HFF-Myc (cell line): ENCODE data around the gene GRIN1.

Source experiments
- DNase-seq: peaks from one replicate; pipeline ENCODE4 v3.0.0-alpha.2; 2011; ENCODE audit warnings: low read depth; ENCODE audit errors: extremely low read depth
- H3K4me3 ChIP-seq: replicated peaks from 2 replicates; pipeline ENCODE4 v1.5.1; 2011; ENCODE audit warnings: low read depth, mild to moderate bottlenecking, control low read depth, low read length
- TF ChIP-seq, protein P1 (sequence below): IDR thresholded peaks from 2 replicates; pipeline ENCODE4 v1.5.1; 2012; ENCODE audit warnings: mild to moderate bottlenecking, low read depth, low read length, control low read depth; ENCODE audit errors: missing control alignments

Gene GRIN1

DNA sequence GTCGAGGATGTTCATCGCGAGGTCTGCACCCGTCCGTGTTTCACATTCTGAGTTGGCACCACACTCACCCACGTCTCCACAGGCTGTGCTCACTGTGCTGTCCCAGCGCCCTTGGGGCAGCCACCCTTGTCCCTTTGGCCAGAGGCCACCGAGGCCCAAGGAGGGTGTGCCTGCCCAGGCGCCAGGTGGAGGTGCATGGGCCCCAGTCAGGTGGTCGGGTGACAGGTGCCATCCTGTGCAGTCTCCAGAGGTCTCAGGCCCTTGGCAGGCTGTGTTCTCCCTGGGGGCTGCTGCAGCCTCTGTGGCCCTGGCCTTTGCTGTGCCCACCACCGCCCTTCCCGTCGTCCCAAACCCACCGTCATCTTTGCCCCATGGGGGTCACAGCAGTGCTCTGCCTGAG is 39.7 kb upstream of the GRIN1 start:
- no peak for DNase-seq
- H3K4me3 ChIP-seq: no peak overlapping the region
- TF ChIP-seq, protein P1, sequence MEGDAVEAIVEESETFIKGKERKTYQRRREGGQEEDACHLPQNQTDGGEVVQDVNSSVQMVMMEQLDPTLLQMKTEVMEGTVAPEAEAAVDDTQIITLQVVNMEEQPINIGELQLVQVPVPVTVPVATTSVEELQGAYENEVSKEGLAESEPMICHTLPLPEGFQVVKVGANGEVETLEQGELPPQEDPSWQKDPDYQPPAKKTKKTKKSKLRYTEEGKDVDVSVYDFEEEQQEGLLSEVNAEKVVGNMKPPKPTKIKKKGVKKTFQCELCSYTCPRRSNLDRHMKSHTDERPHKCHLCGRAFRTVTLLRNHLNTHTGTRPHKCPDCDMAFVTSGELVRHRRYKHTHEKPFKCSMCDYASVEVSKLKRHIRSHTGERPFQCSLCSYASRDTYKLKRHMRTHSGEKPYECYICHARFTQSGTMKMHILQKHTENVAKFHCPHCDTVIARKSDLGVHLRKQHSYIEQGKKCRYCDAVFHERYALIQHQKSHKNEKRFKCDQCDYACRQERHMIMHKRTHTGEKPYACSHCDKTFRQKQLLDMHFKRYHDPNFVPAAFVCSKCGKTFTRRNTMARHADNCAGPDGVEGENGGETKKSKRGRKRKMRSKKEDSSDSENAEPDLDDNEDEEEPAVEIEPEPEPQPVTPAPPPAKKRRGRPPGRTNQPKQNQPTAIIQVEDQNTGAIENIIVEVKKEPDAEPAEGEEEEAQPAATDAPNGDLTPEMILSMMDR: no peak

DNA sequence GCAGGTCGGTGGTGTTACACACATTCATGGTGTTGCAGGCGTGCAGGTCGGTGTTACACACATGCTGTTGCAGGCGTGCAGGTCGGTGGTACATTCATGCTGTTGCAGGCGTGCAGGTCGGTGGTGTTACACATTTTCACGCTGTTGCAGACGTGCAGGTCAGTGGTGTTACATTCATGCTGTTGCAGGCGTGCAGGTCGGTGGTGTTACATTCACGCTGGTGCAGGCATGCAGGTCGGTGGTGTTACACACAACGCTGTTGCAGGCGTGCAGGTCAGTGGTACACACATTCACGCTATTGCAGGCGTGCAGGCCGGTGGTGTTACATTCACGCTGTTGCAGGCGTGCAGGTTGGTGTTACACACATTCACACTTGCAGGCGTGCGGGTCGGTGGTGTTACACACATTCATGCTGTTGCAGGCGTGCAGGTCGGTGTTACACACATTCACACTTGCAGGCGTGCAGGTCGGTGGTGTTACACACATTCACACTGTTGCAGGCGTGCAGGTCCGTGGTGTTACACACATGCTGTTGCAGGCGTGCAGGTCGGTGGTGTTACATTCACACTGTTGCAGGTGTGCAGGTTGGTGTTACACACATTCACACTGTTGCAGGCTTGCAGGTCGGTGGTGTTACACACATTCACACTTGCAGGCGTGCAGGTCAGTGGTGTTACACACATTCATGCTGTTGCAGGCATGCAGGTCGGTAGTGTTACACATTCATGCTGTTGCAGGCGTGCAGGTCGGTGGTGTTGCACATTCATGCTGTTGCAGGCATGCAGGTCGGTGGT is 35.6 kb upstream of the GRIN1 start:
- H3K4me3 ChIP-seq: no peak overlapping the region
- TF ChIP-seq, protein P1: no peak
- DNase-seq: no peak

DNA sequence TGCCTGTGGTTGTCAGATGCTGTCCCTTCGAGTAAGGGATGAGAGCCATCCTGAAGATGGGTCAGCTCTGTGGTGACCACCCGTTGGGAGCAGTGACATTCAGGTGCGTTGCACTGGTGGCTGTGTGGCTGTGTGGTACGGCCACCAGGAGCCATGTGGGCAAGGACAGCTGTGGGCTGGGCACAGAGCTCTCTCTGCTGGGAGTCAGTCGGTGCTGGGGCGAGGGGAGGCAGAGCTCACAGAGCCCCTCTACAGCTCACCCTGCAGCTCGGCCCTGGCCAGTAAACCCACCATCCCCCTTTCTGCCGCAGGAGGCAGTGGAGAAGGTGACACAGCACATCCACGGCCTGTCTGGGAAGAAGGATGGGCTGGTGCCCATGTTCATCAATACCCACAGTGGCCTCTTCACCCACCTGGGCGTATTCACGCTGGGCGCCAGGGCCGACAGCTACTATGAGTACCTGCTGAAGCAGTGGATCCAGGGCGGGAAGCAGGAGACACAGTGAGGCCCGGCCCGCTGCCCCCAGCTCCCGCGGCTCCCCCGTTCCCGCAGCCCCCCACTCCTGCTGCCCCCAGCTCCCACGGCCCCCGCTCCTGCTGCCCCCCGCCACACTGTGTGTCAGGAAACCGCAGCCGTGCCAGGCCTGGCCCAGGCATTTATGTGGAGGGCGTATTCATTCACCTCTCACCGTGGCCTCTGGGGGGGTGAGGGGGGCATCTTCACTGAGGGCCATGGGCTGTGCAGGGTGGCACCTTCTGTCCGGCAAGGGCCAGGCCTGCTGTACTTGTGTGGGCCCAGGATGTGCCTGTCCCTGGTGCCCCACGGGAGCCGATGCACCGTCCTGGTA is 32.9 kb upstream of the GRIN1 start:
- H3K4me3 ChIP-seq: no peak overlapping the region
- TF ChIP-seq, protein P1: no peak
- DNase-seq: no peak

DNA sequence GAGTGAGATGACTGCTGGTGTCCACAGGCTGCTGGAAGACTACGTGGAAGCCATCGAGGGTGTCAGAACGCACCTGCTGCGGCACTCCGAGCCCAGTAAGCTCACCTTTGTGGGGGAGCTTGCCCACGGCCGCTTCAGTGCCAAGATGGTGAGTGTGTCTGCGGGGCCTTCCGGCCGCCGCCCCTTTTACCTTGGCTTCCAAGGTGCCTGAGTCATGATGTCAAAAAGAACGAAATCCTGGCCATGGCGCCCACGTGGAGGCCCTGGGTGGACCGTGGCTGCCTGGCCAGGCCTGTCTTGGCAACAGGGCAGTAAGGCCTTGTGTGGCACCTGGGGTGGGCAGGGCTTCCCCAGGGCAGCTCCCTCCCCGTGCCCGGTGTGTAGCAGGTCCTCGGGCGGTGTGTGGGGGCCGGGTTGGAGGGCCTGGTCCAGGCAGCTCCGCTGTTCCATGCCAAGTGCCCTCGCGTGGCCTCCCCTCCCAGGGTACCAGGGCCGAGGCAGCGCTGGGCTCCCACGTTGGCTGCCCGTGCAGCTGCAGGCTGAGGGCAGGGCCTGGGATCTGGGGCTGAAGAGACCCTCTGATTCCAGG is 32.2 kb upstream of the GRIN1 start:
- TF ChIP-seq, protein P1: no peak
- no peak overlapping the region for H3K4me3 ChIP-seq
- DNase-seq: no peak

DNA sequence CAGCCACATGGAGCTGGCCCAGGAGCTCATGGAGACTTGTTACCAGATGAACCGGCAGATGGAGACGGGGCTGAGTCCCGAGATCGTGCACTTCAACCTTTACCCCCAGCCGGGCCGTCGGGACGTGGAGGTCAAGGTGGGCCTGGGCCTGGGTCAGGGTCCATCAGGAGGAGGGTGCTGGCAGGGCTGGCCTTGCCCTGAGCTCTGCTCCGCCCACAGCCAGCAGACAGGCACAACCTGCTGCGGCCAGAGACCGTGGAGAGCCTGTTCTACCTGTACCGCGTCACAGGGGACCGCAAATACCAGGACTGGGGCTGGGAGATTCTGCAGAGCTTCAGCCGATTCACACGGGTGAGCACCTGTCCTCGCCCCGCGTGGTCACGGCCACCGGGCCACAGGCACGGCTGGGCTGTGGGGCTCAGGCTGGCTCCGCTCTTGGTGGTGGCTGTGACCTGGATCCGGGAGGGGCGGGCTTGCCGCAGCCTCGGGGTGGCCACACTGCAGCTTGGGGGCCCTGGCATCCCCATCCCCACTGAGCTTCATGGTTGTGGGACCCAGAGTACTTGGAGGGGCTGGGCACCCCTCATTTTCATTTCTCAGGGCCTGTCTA is 31.5 kb upstream of the GRIN1 start:
- DNase-seq: no peak
- no peak overlapping the region for H3K4me3 ChIP-seq
- TF ChIP-seq, protein P1: no peak

DNA sequence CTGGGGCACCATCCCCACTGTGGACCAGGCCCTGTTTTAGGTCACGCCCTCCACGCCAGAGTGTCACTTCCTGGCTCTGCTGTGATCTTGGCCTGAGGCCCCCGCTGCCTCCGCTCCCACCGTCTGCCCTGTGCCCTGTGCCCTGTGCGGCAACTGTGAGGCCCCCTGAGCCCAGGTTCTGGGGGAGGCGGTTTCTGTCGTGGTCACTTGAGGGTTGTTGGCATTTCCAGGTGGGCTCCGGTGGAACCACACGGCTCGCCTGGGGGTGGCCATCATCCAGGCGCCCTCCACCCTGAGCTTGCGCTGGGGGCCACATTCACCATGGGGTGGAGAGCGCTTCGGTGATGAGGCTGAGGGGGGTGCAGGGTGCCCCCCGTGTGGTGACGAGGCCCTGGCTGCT is 31.0 kb upstream of the GRIN1 start:
- TF ChIP-seq, protein P1: no peak
- no peak for DNase-seq
- no peak overlapping the region for H3K4me3 ChIP-seq
